ENCODE measurements around the gene CAPNS2.
"Not testable (repeated sequence)": the region's sequence is repeated elsewhere in the genome, so short reads cannot be mapped to it uniquely, and the experiment has no call there.

CAPNS2 gene

DNA sequence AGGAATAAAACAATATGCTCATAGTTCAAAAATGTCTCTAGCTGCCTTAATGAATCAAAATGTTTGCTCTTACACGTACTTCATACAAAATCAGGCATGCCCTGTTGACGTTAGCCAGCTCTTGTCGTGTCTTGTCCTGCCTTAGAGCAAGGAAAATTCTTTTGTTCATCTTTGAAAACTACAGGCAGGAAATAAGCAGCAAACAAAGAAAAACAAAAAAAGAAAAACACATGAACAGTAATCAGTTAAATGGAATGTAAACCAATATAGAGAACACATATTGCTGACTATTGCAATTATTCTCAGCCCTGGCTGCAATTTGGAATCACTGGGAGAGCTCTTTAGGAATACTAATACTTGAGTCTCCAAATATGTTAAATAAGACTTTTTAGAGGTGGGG is 1.7 kb downstream of the CAPNS2 start:
- DNase-seq (ENCODE audit: low spot score): no peak

DNA sequence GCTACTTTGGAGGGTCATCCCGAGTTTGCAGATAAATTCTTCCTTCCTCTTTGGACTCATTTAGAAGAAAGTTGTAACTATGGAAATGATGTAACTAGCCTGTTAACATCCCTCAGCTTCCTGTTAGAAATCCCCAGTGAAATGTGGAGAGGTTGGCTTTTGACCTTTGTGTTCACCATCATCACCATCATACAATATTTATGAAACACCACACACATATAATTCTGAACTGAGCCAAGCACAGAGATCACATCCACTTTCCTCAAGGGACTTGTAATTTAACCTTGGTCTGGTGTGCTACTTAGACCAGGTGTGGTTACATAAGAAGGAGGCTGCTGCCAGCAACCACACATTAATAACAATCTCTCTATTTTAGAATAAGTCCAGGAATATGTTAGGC is 2.5 kb downstream of the CAPNS2 start:
- no peak for DNase-seq (ENCODE audit: low spot score)

DNA sequence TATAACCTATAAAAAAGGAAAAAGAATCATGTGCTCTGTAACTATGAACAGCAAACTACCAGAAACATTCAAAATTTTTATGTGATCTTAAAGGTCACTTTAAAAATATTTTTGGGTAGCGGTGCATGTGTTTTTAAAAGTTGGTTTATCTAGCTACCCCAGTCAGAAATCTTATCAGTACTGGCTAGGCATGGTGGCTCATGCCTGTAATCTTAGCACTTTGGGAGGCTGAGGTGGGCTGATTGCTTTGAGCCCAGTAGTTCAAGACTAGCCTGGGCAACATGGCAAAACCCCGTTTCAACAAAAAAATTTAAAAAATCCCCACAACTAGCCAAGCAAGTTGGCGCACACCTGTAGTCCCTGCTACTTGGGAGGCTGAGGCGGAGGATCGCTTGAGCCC is 3.7 kb downstream of the CAPNS2 start:
- no peak for DNase-seq (ENCODE audit: low spot score)

DNA sequence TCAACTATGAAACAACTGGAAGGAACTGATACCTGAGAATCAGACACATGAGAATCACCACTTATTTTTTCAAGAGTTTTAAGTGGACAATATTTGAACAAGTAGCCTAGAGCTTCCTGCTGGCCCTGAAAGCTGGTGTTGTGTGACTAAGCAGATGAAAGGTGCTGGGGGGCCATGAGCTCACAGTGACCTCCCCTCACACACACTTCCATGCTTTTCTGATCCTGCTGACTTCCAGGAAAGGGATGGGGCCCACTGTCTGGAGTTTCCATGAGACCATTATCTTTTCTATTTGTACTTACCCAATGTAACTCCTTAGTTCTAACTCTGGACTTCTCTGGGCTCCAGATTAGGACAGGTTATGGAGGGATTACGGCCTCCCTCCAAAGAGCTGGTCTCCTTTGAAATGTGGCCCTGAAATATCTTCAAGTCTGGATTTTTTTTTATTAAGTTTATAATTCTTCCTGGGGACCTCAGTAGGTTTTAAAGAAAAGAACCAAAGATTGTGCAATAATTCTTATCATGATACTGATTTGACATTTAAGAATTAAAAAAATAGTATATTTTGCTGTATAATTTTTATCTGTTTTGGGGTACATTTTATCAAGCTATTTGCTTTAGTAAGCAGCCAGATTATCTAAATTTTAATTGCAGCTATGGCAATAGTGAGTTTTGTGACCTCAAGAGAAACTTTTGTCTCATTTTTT is 4.9 kb downstream of the CAPNS2 start:
- no peak for DNase-seq (ENCODE audit: low spot score)

GRCh38 chr16:55572439-55572838 is 6.0 kb downstream of the CAPNS2 start:
- DNase-seq (ENCODE audit: low spot score): no peak

GRCh38 chr16:55574811-55575210 is 8.3 kb downstream of the CAPNS2 start:
- DNase-seq (ENCODE audit: low spot score): no peak

- no peak for DNase-seq (ENCODE audit: low spot score)
These were observed 9.0 kb downstream of the CAPNS2 start for GRCh38 chr16:55575496-55575895.

GRCh38 chr16:55576384-55576783 is 9.9 kb downstream of the CAPNS2 start:
- DNase-seq (ENCODE audit: low spot score): no peak

- no peak for DNase-seq (ENCODE audit: low spot score)
These were observed 11.4 kb downstream of the CAPNS2 start for GRCh38 chr16:55577887-55578286.

DNA sequence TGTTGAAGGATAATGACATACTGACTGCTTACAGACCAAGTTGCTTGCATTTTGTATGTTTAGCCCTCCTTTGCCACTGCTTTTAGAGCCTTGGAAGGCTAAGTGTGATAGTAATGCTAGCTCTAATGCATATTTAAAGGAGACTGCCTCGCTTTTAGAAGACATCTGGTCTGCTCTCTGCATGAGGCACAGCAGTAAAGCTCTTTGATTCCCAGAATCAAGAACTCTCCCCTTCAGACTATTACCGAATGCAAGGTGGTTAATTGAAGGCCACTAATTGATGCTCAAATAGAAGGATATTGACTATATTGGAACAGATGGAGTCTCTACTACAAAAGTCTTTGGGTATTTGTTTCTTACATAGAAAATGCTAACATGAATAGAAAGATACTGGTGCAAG is 19.1 kb downstream of the CAPNS2 start:
- no peak for DNase-seq (ENCODE audit: low spot score)

GRCh38 chr16:55588799-55589198 is 22.3 kb downstream of the CAPNS2 start:
- DNase-seq (ENCODE audit: low spot score): no peak

DNA sequence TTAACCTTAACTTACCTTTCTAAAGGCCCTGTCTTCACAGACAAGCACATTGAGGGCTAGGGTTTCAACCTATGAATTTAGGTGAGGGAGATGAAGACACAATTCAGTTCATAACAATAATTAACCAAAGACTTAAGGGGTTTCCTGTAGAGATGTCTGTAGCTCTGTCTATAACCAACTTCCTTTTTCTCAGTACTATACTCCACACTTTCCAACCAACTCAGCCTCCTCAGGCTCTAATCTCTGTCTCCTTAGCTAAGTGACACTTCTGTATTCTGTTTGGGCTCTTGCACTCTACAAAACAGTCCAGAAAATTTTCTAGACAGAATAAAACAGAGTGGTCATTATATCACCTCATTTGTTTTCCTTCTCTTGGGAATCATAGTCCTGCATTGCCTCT is 25.8 kb downstream of the CAPNS2 start:
- DNase-seq (ENCODE audit: low spot score): no peak

GRCh38 chr16:55597928-55598327 is 31.4 kb downstream of the CAPNS2 start:
- no peak for DNase-seq (ENCODE audit: low spot score)

DNA sequence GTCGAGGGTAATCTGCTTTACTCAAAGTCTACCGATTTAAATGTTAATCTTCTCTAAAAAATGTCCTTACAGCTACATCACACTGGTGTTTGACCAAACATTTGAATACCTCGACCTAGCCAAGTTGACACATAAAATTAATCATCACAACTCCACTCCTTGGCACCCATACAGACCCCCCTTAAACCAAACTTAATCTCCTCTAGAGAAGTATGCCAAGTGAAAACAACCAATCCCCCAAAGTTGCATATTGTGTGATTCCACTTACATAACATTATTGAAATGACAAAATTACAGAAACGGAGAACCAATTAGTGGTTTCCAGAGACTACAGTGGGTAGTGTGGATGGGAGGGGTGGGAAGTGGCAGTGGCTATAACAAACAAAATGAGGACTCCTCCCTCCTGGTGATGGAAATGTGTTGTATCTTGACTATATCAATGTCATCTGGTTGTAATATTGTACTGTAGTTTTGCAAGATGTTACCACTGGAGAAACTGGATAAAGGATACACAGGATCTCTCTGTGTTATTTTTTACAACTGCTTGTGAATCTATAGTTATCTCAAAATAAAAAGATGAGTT is 39.4 kb downstream of the CAPNS2 start:
- DNase-seq (ENCODE audit: low spot score): no peak

DNA sequence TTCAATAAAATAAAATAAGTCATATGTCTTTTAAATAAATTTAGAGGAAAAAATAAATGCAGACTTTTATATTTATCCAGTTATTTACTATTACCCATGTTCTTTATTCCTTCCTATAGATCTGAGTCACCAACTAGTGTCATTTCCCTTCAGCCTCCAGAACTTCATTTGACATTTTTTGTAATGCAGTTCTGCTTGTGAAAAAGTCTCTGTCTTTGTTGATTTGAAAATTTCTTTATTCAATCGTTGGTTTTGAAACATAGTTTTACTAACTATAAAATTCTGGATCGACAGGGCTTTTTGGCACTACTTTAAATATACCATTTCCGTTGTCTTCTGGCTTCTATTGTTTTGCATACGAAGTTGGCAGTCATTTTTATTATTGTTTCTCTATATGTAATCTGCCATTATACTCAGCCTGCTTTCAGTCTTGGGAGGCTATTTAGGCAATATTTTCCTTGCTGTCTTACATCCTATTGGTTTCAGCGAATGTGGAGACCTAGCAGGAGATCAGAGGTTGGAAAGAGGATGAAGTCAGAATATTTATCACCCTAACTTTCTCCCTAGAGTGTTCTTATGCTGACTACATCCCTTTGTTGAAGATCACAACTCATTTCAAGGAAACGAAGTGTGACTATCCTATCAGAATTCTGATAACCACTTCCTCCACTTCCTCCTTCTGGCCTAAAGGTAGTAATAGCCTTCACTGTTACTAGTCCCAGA is 47.3 kb downstream of the CAPNS2 start:
- no peak for DNase-seq (ENCODE audit: low spot score)

GRCh38 chr16:55615071-55615470 is 48.6 kb downstream of the CAPNS2 start:
- DNase-seq (ENCODE audit: low spot score): no peak

GRCh38 chr16:55615670-55616069 is 49.2 kb downstream of the CAPNS2 start:
- not testable (repeated sequence) for DNase-seq (ENCODE audit: low spot score)

All from germinal center (tissue), 1 donor.